ACHN (cell line): Measurements from ENCODE around the gene LRCH1.
"Not testable (repeated sequence)": the region's sequence is repeated elsewhere in the genome, so short reads cannot be mapped to it uniquely, and the experiment has no call there.

Source experiments
- DNase-seq: peaks from one replicate; pipeline ENCODE4 v3.0.0-alpha.2; 2015
- in situ Hi-C: cut with HindIII; loops from 2 replicates; pipeline ENCODE4 v1.10.0; 2017; ENCODE audit warnings: low sequenced_read_pairs, low pct_ligation_motif_present, low pct_unique_long_range_greater_than_20kb

The LRCH1 gene

GRCh38 chr13:46552889-46553520 is at the start of gene LRCH1:
Gene LRCH1, plus strand, starts transcription at chr13:46553170. Its CDS starts 227 bp downstream, at chr13:46553397.
- in situ Hi-C loops: no loop called here

DNA sequence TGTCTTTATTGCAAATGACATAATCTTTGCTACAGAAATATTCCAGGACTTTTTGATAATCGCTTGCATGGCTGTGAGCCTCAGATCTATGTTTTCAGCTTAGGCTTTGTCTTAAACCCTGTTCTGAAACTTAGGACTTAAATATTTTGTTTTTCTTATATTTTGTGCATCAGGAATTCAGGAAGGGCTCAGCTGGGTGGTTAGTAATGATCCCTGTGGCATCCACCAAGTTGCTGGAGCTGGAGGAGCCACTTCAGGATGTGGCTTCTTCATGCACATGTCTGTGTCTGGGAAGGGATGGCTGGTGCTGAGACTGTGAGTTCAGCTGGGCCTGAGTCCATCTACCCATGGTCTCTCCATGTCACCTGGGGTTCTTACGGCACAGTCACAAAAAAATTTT is 48.9 kb upstream of the LRCH1 start:
- no peak for DNase-seq
- in situ Hi-C loops: no loop called here

More at GRCh38 chr13:46552889-46553520, at the start of gene LRCH1:
- peak; percentile 83 for DNase-seq

- no peak for DNase-seq
- in situ Hi-C loops: no loop called here
These were observed 45.0 kb upstream of the LRCH1 start for GRCh38 chr13:46507981-46508380.

- DNase-seq: no peak
- in situ Hi-C loops: no loop called here
These were observed 43.0 kb upstream of the LRCH1 start for GRCh38 chr13:46509981-46510380.

DNA sequence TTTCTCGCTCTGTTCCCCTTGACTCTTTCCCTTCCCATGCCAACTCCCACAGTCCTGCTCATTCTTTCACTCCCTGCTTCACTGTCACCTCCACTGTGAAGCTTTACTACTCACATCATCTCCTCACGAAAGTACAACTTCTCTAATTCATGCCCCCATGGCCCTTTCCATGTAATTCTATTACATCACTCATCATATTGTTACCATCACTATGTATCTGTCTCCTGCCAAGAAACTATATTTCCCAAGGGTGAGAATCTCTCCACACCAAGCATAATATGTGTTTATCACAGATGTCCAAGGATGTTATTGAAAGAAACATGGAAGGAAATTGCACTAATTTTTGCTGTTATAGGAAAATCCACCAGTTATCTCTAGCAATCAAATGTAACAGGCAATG is 37.2 kb upstream of the LRCH1 start:
- in situ Hi-C loops: no loop called here
- DNase-seq: no peak

DNA sequence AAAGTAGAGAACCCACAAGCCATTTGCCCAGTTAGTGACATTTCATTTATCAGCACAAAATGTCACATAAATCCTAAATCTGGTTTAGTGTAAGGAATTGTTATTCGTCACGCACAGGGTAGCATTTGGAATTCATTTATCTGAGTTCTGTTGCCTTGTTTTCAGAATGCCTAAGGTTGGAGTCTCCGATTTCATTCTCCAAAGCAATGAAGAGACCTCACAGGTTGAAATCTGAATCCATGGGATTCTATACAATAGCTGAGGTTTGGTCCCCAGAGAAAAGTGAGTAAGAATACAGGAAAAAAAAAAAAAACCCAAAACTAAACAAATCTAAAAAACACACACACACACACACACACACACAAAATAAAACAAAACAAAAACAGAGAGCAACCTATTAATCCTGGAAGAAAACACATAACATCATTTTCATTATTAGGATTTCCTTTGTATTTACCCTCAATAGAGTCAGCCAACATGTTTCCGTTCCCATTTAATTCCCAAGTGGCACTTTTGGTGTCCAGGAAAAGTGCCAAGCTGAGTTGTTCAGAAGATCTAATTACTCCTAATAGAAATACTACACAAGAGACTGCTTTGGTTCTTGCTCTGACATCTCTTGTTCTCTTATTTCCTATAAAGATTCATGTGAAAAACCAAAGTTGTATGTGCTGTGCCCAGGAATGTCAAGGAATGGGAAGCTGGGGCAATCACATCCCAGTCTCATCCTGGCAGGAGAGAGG is 36.2 kb upstream of the LRCH1 start:
- in situ Hi-C loops: no loop called here
- no peak for DNase-seq

GRCh38 chr13:46517748-46518147 is 35.2 kb upstream of the LRCH1 start:
- DNase-seq, in situ Hi-C loops: not testable (repeated sequence)

GRCh38 chr13:46519182-46519581 is 33.8 kb upstream of the LRCH1 start:
- DNase-seq: no peak
- in situ Hi-C loops: no loop called here

DNA sequence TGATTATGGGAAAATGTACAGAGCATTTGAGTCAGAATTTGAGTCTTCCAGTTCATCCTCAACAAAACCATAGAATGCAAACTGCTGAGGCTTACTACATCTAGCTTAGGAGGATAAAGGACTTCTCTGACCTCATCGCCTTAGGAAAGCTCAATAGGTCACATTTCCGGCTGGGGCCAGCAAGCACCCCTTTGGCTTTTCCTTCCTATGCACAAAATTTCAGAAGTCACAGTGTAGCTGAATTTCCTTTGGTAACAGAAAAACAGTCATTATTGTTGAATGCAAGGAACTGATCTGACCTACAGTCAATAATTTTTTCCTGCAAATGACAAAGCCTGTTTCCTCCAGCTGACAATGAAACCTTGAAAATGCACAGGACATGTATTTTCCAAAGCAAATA is 32.8 kb upstream of the LRCH1 start:
- in situ Hi-C loops: no loop called here

DNA sequence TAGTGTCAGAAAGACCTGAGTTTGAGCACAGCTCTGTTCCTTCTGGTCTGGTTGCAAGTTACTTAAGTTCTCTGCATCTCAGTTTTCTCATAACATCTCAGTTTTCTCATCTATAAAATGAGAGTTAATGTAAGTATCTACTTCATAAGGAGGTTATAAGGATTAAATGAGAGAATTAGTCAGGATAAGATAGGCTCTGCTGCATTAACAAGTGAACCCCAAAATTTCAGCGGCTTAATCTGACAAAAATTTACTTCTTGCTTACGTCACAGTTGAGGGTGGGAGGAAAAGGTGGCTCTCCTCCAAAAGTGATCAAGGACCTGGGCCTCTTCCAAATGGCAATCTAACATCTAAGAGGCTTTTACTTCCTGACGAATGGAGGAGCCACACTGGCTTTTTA is 31.5 kb upstream of the LRCH1 start:
- in situ Hi-C loops: no loop called here
- DNase-seq: no peak

More for the DNA sequence above, 32.8 kb upstream of the LRCH1 start:
- no peak for DNase-seq

DNA sequence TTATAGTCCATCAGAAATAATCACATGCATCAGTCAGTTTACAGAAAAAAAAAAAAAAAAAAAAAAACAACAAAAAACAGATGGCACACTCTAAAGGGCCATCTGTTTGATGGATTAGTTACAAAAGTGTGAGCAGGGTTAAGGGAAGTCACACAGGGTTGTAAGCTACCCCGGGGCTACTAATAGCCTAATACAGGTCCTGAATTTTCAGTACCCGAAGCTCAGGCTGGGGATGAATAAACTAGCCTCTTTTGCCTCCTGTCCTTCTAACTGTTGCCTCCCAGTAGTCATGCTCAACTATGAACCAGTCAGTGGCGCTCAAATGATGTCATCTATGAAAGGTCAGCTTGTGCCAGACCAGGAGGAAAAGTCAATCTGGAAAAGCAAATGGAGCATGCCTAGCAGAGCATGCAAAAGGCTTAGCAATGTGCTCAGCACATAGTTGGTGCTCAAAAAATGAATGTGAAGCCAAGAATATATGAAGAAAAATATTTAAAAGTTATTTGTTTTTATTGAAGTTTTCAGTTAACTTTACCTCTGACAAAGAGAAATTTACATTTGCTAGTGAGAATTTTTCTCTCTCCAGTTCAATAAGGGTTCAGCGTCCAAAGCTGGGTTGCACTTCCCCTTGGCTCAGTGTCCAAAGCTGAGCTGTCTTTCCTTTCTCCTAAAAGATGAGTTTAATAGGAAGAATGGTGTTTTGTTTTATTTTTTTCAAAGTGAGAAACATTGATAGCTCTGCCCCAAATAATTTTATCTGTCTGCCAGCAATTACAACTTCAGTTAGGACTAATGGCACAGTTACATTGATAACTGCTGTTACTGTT is 30.8 kb upstream of the LRCH1 start:
- no peak for DNase-seq
- in situ Hi-C loops: no loop called here

DNA sequence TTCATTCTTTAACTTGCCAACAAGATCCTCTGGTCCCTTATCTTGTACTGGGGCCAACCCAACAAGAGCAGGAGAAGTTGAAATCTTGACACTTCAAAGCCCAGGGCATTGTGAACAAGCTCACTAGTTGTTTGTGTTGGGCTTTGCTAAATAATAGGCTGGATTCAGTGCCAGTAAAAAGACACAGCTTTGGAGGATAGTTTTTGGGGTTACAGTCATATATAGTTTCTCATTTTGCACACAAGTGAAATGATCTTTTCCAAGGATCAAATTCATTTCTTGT is 30.3 kb upstream of the LRCH1 start:
- in situ Hi-C loops: no loop called here
- no peak for DNase-seq

DNA sequence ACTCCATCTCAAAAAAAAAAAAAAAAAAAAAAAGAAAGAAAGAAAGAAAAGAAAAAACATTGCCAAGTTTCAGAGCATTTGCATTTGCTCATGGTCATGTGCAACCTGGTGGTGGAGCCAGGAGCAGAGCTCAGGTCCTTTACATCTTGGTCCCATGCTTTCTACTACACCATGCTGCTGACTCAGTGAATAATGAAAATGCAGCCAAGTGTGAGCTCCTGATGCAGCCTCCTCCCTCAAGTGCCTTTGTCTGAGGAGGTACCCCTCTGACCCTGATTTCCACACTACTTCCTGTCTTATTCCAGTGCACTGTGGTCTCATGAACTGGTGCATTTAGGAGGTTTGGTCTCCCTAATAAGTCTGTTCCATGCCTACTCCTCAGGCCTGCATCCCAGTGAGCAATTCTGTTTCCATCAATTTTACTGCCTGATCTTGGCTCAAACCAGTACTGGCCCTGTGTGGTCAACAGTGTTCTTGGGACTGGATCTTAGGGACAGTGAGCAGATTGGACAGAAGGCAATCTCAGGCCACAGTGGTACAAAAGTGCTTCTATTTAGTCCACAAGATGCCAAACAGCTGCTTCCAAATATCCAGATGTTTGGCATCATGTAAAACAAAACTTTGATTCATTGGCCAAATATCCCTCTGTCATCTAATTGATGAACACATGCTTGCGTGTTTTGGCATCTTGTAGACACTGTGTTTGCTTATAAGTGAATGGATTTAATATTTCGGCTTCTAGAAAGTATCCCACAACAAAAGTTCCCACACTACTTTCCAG is 28.8 kb upstream of the LRCH1 start:
- in situ Hi-C loops: no loop called here

GRCh38 chr13:46526100-46526735 is 26.8 kb upstream of the LRCH1 start:
- in situ Hi-C loops: no loop called here
- DNase-seq: no peak

More for the DNA sequence above, 28.8 kb upstream of the LRCH1 start:
- DNase-seq: no peak

DNA sequence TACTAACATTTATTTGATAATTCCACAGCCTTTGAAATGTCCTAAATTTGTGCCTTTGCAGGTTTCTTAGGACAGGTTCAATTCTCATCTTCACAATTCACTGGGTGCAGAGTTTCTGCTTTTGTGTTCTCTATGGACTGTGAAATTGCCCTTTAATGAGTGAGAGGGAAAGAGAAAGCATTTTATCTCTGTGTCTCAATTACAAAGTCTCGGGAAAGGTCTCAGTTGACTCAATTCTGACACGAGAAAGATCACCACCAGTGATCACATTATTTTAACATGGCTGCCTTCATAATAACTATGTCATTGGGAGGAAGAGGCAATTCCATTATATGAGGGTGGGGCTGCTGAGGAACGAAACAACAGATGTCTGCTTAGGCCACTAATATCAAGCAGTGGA is 26.2 kb upstream of the LRCH1 start:
- no peak for DNase-seq
- in situ Hi-C loops: no loop called here

DNA sequence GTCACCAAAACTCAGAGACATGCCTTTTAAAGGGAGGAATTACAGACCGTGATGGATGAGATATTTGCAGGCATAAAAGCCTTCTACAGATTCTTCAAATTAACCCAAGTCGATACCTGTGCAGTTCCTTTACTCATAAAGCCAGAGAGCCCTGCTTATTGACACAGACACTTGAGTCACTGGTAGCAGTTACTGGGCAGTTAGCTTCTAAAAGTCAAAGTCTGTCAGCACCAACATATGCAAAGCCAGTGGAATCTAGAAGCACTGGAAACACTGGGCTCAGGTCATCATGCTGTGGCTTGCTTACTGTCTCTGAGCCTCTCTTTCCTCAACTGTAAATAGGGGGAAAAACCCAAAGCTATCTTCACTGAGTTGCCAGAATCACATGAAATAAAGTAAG is 25.7 kb upstream of the LRCH1 start:
- DNase-seq: no peak
- in situ Hi-C loops: no loop called here

DNA sequence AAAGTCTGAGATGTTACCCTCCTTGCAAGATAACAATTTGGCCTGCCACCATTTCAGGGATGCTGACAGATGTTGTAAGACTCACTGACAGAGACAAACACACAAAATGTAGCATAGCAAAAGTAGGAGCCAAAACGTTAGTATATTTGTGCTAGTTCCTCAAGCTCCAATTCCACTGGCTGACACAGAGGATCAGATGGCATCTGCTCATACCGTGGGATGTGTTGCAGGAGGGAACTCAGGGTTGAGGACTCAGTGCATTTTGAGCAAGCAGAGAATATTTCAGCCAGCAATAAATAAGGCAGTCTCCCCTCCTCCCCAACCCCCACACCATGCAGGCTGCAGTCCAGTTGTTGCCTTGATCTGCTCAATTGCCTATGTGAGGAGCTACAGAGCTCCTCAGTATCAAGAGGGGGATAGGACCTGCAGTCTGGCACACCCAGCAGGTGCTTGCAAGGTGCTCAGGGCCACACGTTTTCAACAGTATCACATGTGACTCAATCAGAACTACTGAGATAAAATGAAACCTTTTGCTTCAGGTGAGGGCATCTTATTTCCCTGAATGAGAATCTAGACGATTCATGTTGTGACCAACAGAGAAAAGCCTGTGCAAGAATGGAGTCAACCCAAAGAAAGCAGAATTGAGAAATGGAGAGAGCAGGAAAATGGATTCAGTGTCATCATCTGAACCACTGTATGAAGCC is 23.6 kb upstream of the LRCH1 start:
- DNase-seq: no peak
- in situ Hi-C loops: no loop called here
